AG04449 (cell line): ENCODE results near the gene CA4.
"Not testable (repeated sequence)": the region's sequence is repeated elsewhere in the genome, so short reads cannot be mapped to it uniquely, and the experiment has no call there.

Experiments used
- CTCF ChIA-PET: fragments of 350-600 bp; formaldehyde crosslinking; extraction: SDS; loops from one replicate; lab custom pipeline; 2021; ENCODE audit warnings: antibody characterized with exemption; lab: Yijun Ruan, JAX
- POLR2A ChIA-PET: fragments of 400-600, 350-600 bp; formaldehyde crosslinking; extraction: SDS; loops from one replicate; lab custom pipeline; 2020; ENCODE audit warnings: antibody characterized with exemption, inconsistent platforms; lab: Yijun Ruan, JAX
- DNase-seq: peaks from one replicate; pipeline ENCODE4 v3.0.0-alpha.2; 2010; ENCODE audit warnings: low read depth, low spot score
- H3K4me3 ChIP-seq: 2 replicates; pipeline ENCODE4 v1.5.1; 2011; ENCODE audit warnings: low read depth, mild to moderate bottlenecking, control low read depth, low read length
- TF ChIP-seq, protein P1 (sequence below): IDR thresholded peaks from one replicate; pipeline ENCODE4 v1.5.1; 2011; ENCODE audit warnings: mild to moderate bottlenecking, moderate library complexity, low read length, control low read depth, inconsistent platforms; ENCODE audit not compliant: insufficient read depth; ENCODE audit errors: missing control alignments

CA4 gene

DNA sequence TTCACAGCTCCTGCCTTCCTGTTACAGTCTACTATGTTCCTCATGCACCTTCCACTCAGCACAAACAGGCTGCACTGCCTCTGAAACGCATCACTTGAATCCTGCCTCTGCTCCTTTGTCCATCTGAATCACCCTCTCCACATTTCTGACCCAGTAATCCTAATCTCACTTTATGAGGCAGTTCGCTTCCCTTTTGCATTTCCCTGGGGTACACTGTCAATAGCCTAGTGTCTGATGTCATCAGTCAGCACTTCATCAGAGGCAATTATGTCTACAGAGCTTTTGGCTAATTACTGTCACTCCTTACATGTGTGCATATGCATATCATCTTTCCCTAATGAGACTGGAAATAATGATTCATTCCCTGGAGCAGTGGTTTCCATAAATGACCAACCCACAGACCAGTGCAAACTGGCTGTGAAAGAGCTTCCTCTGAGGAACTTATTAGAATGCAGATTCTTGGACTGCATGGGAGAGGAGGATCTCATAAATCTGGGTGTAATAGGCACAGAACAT lies 23.6 kb downstream of the CA4 start:
- TF ChIP-seq, protein P1, sequence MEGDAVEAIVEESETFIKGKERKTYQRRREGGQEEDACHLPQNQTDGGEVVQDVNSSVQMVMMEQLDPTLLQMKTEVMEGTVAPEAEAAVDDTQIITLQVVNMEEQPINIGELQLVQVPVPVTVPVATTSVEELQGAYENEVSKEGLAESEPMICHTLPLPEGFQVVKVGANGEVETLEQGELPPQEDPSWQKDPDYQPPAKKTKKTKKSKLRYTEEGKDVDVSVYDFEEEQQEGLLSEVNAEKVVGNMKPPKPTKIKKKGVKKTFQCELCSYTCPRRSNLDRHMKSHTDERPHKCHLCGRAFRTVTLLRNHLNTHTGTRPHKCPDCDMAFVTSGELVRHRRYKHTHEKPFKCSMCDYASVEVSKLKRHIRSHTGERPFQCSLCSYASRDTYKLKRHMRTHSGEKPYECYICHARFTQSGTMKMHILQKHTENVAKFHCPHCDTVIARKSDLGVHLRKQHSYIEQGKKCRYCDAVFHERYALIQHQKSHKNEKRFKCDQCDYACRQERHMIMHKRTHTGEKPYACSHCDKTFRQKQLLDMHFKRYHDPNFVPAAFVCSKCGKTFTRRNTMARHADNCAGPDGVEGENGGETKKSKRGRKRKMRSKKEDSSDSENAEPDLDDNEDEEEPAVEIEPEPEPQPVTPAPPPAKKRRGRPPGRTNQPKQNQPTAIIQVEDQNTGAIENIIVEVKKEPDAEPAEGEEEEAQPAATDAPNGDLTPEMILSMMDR: no peak
- ChIA-PET CTCF (interaction anchor here (0.9 kb wide), 1 partner anchor 31 kb away, joined by 3 read pairs; no protein-coding TSS in a partner anchor), POLR2A (no interaction called here)
- DNase-seq: no peak
- no peak overlapping the region for H3K4me3 ChIP-seq

DNA sequence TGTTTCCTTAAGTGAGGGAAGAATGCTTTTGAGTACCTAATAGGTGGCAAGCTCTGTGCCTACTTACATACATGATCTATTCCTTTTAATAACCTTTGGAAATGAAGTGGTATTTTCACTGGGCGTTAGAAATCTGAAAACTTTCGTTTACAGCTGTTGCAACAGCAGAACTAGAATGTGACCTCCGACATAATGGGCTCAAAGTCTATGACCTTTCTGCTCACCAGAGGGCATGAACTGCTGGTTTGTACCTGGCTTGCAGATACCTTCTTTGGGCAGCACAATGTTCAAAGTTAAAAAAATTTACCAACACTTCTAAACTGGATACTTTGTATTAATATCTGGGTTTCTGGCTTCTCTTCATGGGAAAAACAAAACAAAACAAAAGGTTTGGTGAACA lies 24.3 kb downstream of the CA4 start:
- ChIA-PET POLR2A (no interaction called here), CTCF (no interaction called here)
- DNase-seq: no peak
- TF ChIP-seq, protein P1: no peak
- H3K4me3 ChIP-seq: no peak overlapping the region

DNA sequence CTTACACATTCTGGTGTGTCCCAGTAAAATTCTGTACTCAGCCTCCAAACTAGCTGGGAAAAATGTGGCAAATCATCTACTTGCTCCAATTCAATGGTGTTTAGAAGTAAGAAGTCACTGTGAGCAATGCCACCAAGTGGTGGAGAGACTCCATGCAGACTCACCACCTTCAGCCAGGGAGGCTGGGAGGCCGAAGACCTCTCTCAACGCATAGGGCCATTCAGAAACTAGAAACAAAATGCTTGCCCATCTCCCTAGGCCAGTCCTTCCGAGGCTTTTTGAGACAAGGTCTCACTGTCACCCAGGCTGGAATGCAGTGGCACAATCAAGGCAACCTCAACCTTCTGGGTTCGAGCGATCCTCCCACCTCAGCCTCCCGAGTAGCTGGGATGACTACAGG lies 25.0 kb downstream of the CA4 start:
- CTCF ChIA-PET, H3K4me3 ChIP-seq, DNase-seq: not testable (repeated sequence)
- POLR2A ChIA-PET: interaction anchor here (0.7 kb wide), 1 partner anchor 117 kb away, joined by 3 read pairs; no protein-coding TSS in a partner anchor

DNA sequence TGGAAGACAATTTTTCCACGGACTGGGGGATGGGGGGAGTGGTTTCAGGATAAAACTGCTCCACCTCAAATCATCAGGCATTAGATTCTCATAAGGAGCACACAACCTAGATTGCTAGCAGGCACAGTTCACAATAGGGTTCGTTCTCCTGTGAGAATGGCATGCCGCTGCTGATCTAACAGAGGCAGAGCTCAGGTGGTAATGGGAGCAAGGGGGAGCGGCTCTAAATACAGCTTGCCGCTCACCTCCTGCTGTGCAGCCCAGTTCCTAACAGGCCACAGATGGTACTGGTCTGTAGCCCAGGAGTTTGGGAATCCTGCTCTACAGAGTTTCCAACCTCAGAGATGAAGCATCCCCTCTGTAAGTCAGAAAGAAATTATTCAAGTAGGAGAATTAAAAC lies 27.0 kb downstream of the CA4 start:
- DNase-seq, CTCF ChIA-PET, POLR2A ChIA-PET, H3K4me3 ChIP-seq: not testable (repeated sequence)

DNA sequence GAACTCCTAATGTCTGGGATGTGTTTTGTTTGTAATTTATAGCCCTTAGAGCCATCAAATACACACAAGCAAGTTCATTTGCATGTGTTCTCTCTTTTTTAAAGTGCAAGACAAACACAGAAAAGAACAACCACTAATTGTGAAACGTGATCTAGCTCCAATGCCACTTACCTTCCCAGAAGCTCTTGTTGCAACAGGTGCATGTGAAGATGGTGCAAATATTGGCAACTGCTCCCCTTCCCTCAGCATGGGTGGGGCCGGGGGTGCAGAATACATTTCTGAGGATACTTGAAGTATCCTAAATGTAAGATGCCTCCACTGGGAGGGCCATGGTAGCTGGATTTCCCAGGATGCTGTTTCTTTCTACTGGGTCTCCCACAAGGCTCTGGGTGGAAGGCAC lies 28.4 kb downstream of the CA4 start:
- DNase-seq, POLR2A ChIA-PET, CTCF ChIA-PET, H3K4me3 ChIP-seq: not testable (repeated sequence)

DNA sequence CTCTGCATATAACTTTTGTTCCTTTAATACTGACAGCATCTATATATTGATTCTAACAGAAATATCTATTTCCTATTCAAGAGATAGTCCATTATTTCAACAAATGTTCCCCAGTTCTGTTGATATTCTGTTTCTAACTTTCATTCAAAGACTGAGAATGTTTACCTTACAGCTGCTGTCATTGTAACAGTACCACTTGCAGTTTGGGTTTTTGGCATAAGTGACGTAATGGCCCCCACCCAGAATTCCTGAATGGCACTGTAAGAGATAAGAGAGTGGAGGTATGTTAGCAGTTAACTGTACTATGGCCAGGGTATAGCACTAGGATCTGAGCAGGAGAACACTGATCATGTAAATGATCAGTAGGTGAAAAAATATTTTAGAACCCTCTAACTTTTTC lies 30.6 kb downstream of the CA4 start:
- DNase-seq, POLR2A ChIA-PET, H3K4me3 ChIP-seq: not testable (repeated sequence)
- CTCF ChIA-PET: interaction anchor here (2.3 kb wide), 1 partner anchor 39 kb away, joined by 7 read pairs; no protein-coding TSS in a partner anchor

DNA sequence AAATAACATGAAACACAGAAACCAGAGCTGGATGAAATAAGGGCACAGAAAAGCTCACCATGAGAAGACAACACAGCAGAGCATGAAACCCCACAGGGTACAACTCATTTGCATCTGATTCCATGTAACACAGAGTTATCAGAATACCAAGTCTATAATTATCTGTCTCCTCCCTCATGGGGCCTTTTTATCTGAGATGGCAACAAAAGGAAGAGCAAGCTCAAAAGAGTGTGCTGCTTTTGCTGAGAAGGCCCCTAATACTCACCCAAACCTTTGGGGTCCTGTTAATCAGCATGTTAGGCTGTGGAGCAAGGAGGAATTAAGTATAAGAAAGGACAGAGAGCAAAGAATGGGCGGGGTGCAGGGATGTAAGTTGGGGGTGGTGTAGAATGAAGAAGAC lies 36.6 kb downstream of the CA4 start:
- DNase-seq, CTCF ChIA-PET, POLR2A ChIA-PET, H3K4me3 ChIP-seq: not testable (repeated sequence)

DNA sequence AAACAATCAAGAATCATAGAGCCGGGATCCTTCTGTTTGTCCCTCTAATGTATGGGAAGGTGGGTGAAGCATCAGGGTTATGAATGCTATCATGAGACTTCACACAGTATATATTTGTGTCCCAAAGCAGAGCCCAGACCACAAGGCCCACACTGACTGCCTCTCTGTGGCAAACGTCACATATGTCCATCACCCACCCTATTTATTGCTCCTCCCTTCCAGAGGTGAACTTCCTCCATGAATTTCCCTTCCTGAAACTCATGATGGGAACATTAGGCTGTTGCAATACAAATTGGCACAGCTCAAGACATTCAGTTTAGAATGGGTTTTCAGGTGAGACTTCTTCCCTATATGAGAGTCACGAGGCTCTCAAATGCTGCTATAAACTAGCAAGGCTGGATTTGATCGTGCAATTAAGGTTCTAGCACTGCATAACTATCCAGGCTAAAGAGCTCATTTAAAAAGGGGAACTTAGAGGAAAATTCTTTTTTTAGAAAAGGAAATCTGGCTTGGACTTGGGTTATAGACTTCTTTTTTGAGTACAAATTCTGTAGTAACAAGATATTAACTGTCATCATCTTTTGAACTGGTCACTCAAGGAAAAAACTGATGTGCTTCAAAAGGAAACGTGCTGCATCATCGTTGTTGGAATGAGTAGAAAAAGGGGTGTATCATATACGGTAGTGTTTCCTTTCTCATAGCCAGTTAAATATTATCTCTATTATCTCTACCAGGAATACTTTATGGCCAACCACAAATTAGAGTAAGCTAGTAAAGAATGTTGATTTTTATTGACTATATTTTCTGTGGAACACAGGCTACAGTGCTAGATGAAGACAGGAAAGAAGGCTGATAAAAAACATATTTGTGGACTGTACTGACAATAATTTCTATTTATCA lies 37.3 kb downstream of the CA4 start:
- POLR2A ChIA-PET, H3K4me3 ChIP-seq, CTCF ChIA-PET: not testable (repeated sequence)
- peak; percentile 47 for DNase-seq

DNA sequence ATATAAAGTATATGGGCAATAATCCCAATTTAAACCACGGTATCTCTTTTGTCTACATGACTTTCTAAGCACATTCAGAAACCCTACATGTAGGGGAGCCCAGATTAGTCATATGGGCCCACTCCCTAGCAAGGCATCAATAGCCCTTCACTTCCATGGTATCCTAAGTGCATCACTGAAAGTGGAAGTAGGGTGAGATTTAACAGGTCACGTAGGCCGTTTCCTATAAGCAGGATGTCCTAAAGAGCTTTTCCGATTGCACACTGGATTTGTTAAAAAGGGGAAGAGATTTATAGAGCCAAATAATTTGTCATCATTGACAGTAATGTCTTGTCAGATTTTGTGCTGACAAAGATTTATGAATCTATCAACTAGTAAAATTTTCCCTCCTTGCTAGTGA lies 39.0 kb downstream of the CA4 start:
- TF ChIP-seq, protein P1: no peak
- POLR2A ChIA-PET: no interaction called here
- no peak for DNase-seq
- no peak overlapping the region for H3K4me3 ChIP-seq
- CTCF ChIA-PET: no interaction called here

DNA sequence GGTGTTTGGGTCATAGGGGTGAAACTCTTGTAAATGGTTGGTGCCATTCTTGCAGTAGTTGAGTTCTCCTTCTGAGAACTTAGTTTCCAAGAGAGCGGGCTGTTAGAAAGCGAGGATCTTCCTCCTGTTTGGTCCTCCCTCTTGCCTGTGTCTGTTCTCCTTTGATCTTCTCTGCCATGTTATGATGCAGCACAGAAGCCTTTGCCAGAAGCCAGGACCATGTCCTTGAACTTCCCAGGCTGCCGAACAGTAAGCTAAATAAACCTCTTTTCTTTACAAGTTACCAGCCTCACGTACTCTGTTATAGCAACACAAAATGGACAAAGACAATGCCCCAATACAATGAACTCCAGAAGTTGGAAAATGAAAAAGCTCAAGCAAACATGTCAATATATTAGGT lies 40.3 kb downstream of the CA4 start:
- DNase-seq, H3K4me3 ChIP-seq, CTCF ChIA-PET, POLR2A ChIA-PET: not testable (repeated sequence)

DNA sequence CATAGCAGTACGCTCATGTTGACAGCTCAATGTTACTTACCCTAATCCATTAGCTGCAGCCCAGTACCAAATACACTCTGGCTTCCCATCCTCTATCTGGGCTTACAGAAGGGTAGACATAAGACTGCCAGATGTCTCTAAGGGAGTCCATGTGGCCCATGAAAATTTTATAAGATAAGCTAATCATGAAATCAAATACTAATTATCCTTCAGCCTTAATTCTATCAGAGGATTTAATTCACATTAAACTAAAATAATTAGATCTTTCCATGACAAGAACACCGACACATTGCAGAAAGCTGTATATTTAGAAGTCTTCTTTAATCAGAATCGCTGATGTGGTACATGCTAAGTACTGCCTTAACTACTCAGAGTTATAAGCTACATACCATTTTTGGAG lies 43.3 kb downstream of the CA4 start:
- POLR2A ChIA-PET, DNase-seq, H3K4me3 ChIP-seq: not testable (repeated sequence)
- CTCF ChIA-PET: interaction anchor here (0.8 to 1.8 kb wide), 2 partner anchors 35 to 38 kb away, joined by 3 to 6 read pairs; no protein-coding TSS in a partner anchor
